Fibroblast of lung (primary cell): ENCODE results near the gene MYNN.

Source experiments
- CTCF ChIP-seq, 2 donors: IDR thresholded peaks in 1 of 2; conservative IDR thresholded peaks in 1 of 2; 1 replicate in 1 of 2; 2 replicates in 1 of 2; pipeline ENCODE4 v1.5.1; 2011 to 2012; ENCODE audit warnings: low read length in 2 of 2, control low read depth in 1 of 2, inconsistent platforms in 1 of 2, low read depth in 1 of 2, mild to moderate bottlenecking in 1 of 2
- EZH2 ChIP-seq: IDR thresholded peaks from 2 replicates; pipeline ENCODE4 v1.5.1; 2012; ENCODE audit warnings: low read length, control low read depth, mild to moderate bottlenecking; ENCODE audit errors: missing control alignments

- no peak for TF ChIP-seq CTCF (conservative IDR thresholded peaks at IDR 0.05 in 1 of 2, IDR thresholded peaks at IDR 0.05 in 1 of 2; ENCODE audit: low read depth in 1 of 2, low read length in 2 of 2)
- no peak for TF ChIP-seq EZH2
These were observed 48.9 kb downstream of the MYNN start for GRCh38 chr3:169822091-169822490.
